HG02852 (cell line): Measurements from ENCODE around the gene KCTD3.
A peak's percentile ranks its signal among the peaks of the same experiment; 100 is the strongest.

Source experiments
- ATAC-seq: cut with Tn5 transposase; IDR thresholded peaks from one replicate; pipeline ENCODE4 v1.9.1; 2021; ENCODE audit warnings: mild to moderate bottlenecking, moderate library complexity; ENCODE audit not compliant: unreplicated experiment

The KCTD3 gene

DNA sequence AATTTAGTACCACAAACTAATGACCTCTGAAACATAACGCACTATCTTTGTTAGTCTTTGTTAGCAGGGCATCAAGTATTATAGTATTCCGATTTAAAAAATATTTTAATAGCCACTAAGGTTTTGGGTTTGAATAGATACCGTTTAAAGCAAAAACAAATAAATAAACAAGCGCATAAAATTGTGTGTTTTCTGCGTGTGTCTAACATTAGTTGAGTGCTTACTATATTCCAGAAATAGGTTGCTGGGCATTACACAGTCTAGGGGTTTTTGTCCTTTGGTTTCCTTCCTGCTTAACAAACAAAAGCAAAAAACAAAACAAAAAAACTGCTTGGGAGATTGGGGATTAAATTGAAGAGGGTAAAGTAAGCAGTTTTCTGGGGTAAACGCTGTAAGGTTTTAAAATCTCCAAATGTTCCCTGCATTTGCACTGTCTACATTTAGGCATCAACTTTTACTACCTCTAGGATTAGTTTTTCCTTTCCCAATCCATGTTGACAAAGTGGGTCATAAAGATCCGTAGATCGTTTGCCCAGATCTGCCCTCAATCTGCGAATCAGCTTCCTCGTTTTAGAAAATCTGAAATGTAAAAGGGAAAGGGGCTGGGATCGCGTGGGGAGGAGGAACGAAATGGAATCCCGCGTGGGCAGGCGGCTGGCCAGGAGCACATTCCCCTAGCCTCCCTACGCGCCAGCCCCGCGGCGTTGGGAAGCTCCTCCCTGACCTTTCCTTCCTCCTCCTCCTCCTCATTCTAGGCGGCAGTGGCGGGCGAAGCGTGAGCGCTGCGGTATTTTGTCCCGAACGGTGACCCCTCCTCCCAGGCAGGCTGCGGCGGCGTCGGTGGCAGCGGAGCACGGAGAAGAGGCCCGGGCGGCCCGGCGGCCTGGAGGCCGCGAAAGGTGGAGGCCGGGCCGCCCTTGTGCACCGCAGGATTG, at the start of gene KCTD3:
TSS of gene KCTD3 (plus strand) at position 749 of the 935 bp plus-strand sequence. CDS start 382 bp downstream, outside the sequence.
- ATAC-seq: peak; percentile 67

DNA sequence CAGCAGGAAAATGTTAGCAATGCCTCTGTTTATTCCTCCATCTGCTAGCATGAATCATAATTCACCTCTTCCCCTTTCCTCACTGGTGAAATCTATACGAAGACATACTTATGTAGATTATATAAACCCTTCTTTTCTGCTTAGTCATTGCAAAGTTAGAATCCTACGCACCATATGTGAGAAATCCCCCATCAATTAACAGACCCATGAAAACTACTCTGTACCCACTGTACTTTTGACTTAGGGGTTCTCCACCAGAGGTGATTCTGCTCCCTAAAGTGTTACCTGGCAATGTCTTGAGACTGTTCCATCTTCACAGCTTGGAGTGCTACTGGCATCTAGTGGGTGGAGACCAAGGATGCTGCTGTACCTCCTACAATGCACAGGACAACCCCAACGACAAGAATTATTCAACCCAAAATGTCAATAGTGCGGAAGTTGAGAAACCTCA, 49.6 kb upstream of the KCTD3 start:
- ATAC-seq: no peak

DNA sequence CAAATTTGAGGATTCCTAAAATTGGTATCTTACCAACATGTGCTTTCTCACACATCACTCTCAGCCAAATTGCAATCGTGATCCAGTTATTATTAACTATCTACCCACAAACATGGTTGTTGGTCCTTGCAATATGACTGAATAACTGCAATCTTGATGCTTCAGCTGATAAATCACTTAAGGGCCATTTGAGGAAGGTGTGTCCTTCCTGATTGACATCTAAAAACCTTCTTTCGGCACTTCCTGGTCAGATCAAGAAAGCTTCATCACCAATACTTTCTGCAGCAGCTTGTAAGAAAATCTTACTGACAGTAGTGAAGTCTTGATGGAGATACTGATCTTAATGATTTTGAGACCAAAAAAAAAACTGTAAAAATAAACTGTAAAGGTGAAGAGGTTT, 48.5 kb upstream of the KCTD3 start:
- no peak for ATAC-seq

DNA sequence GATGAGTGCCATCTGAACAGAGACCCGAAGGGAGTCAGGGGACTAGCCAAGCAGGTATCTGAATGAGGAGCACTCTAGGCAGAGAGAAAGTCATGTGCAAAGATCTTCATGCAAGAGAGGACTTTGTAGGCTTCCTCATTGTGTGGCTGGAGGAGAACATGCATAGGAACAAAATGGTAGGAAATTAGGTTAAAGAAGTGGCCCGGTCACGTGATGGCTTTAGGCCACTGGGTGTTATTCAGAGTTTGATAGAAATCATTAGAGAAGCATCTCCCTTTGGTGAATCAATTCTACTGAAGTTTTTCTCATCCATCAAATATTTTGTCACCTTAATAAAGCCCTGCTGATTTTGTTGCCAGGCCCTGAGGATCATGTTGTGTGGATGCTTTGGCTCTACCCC, 45.8 kb upstream of the KCTD3 start:
- no peak for ATAC-seq

DNA sequence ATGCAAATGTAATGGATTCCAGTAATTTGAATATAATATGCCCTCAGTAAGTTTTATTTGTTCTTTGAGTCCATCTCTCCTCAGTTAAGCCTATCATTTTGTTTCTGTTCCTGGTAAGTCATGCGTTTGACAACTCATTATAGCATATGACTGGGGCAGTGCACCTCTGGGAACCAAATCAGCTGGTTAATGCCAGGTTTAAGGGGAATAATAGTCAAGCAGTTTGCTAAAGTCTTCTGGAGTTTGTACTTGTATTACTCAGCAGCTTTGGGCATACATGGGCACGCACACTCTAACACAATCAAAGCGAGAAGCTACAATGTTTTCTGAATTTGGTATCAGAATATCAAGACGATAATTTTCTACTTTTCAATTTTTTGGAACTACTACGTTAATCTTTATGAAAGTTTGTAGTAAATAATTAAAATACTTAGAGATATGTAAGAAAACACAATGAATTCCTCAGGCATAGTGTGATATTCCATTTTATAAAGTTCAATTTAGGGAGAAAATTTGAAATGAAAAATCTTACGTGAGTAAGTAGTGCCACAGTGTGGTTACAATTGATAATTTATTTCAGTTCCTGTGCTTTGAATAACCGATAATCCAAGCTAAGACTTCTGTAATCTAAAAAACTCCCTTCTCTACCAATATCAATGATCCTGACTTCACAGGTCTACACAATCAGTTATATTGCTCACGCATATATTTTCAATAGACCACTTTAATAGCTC, 43.8 kb upstream of the KCTD3 start:
- no peak for ATAC-seq

DNA sequence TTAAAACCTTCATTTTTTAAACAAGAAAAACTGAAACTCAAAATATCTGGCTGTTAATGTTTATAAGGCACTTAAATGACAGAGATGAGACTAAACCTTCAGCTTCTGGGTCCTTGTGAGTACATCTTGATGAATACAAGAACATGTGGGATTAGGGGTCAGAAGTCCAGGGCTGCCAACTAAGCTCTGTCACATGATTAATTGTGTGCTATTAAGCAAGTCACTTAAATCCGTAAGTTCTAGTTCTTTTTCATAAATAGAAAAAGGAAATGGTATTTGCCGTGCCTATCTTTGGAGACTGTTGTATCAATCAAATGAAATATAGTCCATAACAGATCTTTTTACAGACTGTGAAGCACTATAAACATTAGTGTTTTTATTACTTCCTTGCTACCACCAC, 43.2 kb upstream of the KCTD3 start:
- ATAC-seq: no peak

DNA sequence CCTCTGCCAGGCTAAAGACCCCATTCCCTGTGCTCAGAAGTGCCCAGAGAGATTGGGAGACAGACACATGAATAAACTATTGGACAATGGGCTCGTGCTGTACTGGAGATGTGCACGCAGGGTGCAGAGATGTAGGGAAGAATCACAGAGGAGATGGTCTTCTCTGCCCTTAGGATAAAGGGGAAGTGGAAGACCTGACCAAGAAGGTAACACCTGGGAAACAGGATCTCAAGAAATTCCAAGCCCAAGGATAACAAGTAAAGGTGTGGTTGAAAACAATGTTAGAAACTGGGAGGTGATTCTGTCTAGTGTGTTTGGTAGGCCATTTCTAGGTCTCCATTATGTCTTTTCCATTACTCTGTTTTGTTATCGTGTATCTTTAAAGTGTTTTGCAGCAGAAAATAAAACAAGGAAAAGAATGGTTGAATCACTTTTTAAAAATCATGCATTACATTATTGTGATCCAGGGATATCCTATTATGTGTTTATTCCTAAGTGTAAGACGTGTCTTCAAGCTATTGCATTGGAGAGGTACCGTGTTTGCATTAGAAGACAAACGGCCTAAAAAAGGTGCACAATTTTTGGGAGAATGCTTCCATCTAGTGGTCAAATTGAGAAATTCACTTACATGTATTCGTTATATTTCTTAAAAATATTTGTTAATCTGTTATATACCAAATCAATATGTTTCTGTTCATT, 40.8 kb upstream of the KCTD3 start:
- ATAC-seq: no peak

DNA sequence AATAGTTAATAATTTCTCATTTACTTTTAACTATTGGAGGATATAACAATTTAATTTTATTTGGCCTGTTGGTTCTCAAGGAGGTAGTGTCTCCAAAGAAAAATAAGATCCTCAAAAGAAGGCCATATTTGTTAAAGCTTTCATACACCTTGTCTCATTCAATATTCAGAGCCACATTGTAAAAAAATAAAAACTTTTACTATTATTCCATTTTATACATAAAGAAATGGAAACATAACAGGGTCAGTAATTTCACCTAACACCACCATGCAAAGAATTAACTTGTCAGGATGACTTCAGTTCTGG, 40.3 kb upstream of the KCTD3 start:
- no peak for ATAC-seq

DNA sequence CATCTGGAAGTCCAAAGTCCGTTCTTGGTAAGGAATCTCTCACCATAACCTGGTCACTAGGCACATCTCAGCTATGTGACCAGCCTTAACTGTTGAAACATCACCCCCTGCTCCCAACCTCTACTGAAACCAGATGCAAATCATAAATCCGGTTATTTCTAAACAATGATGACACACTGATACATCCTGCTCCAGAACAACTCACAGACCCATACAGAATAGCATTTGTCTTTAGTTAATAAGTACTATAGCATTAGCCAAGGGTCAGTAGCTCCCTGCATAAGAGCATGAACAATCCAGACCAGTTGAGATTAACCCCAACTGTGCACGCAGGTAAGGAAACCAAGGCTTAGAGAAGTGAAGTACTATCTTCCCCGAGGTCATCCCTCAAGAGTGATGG, 38.0 kb upstream of the KCTD3 start:
- peak; percentile 66 for ATAC-seq

DNA sequence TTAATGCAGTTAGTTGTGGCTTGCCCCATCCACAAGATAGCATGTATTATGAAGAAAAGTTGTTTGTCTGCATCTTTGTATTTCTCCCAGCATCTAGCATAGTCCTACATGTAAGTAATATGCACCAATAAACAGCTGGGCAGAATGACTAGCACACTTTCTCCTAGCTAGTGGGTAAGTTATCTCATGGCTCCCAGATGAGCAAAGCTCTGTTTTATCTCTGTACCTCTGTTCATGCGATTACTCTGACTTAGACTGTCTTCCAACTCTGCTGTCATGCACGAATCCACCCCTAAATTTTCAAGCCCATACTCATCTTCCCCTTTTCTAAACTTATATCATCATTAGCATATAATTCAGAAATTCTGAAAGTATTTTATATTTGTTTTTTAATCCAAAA, 37.5 kb upstream of the KCTD3 start:
- ATAC-seq: no peak

DNA sequence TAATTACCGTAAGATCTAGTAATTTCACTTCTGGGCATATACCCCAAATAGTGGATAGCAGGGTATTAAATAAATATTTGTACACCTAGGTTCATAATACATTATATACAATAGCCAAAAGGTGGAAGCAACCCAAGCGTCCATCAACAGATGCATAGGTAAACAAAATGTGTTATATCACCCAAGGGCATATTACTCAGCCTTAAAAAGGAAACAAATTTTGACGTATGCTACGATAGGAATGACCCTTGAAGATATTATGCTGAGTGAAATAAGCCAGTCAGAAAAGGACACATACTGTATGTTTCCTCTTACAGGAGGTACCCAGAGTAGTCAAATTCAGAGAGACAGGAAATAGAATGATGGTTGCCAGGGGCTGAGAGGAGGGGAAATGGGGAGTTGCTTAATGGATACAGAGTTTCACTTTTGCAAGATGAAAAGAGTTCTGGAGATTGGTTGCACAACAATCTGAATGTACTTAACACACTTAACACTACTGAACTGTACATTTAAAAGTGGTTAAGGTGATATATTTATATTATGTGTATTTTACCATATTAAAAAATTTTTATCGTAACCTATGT, 36.6 kb upstream of the KCTD3 start:
- no peak for ATAC-seq

DNA sequence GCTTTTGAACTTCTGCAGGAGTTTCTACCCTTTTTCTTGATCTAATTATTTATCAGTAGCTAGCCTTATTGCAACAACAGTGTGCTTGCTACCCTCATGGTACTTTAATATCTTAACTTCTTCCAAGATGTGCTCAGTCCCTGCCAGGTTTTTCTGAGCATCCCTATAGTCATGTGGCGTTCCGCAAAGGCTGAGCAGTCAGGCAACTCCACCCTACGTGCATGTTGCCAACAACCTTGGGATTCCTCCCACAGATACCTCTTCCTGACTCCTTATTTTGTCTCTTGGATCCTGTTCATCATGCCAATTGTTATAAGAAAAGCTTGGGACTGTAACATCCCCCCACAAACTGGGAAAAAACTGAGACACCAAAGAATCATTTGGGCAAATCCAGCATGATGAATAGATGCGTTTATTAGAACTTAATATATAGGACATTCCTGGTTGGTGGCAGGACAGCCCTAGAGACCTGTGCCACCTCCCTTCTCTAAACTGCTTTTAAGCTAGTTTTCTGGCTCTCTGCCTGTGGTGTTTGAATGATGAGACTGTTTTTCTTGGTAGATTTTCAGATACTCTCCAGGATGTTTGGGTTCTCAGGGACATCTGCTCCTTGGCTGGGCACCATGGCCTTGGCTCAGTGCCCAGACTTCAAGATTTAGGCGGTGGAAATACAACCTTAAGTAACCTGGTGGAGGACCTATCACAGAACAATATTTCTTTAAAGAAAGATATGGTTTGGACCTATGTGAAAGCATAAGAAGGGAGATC, 27.1 kb upstream of the KCTD3 start:
- ATAC-seq: no peak

DNA sequence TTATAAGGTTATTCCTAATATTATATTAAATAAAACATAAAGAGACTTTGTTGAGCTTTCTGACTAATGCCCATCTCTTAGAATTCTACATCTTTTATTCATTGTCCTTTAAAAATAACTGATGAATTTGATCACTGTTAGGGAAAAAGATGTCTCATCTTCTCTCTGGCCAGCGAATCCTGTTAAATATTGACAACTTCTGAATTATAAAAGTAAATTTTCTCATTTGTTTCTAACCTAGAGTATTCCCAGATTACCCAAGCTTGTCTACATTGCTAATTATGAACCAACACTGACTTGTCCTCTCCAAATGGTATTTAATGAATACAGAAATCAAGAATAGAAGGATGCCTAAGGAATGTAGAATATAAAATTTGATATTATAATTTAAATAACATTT, 24.8 kb upstream of the KCTD3 start:
- no peak for ATAC-seq

DNA sequence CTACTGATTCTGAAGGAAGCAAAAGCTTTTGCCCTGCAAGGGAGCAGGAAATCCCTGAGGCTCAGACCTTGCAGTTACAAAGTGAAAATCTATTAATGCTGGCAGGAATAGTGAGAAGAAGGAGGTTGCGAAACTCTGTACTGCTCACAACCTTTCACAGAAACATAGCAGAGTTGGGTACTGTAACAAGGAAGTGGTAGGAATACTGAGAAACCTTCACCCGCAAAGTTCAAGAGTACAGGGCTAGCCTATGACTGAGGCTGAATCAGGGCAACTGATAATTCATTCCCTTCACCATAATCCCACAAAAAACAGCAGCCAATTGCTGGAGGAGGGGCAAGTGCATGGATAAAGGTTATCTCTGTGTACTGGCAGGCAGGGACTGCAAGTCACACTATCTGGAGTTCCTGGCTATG, 23.9 kb upstream of the KCTD3 start:
- ATAC-seq: peak; percentile 97

DNA sequence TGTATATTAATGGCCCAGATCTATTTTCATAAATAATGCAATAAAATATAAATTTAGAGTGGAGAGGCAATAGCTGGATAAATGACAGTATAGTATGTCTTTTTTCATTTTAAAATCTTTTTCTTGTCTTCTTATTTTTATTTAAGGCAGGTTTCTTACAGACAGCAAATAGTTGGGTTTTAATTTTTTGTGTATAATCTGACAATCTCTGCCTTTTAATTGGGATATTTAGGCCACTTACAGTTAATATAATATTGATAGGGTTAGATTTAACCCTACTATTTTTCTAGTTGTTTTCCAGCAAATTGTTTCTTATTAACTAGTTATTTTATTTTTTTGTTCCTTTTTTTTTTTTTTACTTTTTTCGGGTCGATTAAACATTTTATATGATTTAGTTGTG, 23.3 kb upstream of the KCTD3 start:
- ATAC-seq: no peak

DNA sequence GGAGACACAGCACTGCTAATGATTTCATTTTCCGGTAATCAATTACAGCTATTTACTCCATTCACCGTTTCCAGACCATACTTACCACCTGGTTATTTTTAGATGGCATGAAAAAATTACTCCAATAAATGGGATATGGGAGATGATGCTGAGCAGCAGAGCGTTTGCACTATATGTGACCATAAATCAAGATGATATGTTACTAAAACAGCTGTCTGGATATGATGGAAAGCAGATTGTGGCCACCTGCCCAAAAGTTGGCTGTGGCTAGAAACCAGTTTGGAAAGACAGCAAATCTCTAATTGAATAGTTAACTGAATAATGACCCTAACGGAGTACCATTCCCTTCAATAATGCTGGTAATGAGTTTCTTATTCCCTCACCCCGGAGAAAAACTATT, 22.5 kb upstream of the KCTD3 start:
- ATAC-seq: no peak

DNA sequence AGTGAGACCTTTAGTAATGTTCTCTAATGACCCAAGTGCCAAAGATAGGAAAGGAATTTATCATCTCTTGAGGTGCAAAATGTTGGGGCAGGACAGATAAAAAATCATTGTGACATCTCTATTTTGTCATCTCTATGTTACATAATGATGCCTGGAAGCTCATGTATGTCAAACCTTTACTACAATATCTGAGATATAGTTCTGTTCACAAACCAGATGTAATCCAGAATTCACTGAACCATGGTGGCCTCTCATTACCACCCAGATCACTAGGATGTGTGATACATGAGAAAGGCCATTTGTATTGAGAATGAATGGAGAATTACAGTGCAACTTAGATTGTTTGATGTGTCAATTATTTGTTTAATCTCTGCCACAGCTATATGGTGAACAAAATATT, 22.0 kb upstream of the KCTD3 start:
- ATAC-seq: no peak

DNA sequence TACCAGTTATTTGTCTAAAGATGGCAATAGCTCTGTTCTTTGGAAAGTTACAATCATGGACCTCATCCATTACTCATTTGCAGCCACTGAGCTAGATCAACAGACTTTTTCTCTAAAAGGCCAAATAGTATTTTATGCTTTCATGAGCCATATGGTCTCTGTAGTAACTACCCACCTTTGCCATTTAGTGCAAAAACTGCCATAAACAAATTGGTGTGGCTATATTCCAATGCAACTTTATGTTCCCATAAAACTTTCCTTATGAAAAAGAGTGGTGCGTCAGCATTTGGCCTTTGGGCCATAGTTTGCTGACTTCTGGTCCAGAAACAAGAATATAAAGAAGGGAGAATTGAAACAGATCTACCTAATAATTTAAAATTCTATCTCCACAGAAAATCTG, 20.1 kb upstream of the KCTD3 start:
- no peak for ATAC-seq

DNA sequence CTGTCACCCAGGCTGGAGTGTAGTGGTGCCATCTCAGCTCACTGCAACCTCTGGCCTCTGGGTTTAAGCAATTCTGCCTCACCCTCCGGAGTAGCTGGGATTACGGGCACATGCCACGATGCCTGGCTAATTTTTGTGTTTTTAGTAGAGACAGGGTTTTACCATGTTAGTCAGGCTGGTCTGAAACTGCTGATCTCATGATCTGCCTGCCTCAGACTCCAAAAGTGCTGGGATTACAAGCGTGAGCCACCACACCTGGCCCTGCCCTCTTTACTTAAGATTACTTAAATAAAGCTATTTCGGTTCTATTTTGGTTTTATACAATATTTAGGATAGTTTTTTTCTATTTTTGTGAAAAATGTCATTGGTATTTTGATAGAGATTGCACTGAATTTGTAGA, 15.3 kb upstream of the KCTD3 start:
- ATAC-seq: no peak

DNA sequence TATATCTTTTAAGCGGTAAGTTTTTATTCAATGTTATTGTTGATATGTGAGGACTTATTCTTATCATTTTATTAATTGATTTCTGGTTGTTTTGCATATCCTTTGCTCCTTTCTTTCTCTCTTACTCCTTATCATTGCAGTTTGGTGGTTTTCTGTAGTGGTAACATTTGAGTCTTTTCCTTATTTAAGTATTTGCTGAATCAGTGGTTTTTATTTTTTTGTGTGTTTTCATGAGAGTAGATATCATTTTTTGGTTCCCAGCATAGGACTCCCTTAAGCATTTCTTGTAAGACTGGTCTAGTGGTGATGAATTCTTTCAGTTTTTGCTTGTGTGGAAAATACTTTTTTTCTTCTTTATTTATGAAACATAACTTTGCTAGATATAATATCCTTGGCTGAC, 12.2 kb upstream of the KCTD3 start:
- ATAC-seq: no peak

DNA sequence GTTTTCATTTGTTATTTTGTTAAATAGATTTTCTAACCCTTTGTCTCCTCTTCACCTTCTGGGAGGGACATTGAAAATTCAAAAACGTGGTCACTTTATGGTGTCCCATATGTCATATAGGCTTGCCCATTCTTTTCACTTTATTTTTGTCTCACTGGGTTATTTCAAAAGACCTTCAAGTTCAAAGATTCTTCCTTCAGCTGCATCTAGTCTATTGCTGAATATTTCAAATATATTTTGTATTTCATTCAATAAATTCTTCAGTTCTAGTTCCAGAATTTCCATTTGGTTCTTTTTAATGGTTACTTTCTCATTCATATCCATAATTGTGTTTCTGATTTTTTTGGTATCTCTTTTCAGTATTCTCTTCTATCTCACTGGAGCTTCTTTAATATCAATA, 11.6 kb upstream of the KCTD3 start:
- no peak for ATAC-seq
